ENCODE data around the gene F2RL2.
"Not testable (repeated sequence)": the region's sequence is repeated elsewhere in the genome, so short reads cannot be mapped to it uniquely, and the experiment has no call there.

Gene F2RL2

GRCh38 chr5:76607353-76607871 is 15.8 kb downstream of the F2RL2 start:
- no peaks in the 10 kb centered on the region for H3K9me3 ChIP-seq
- no peak overlapping the region for H3K9ac ChIP-seq
- TF ChIP-seq Cebpa-rat (IDR thresholded peaks at IDR 0.05), result no peak
- no peak overlapping the region for H3K4me2 ChIP-seq
- no peak overlapping the region for H3K27ac ChIP-seq
- peaks cover 67% of the 10 kb centered on the region for H3K36me3 ChIP-seq
- no peaks in the 10 kb centered on the region for H4K20me1 ChIP-seq
- H3K4me1 ChIP-seq, result peaks cover 19% of the 10 kb centered on the region
- no peaks in the 10 kb centered on the region for H3K27me3 ChIP-seq
- no peak overlapping the region for H3K4me3 ChIP-seq

- H3K27ac ChIP-seq, result no peak overlapping the region
- no peak overlapping the region for H3K4me3 ChIP-seq
- H3K27me3 ChIP-seq, result no peaks in the 10 kb centered on the region
- H3K4me2 ChIP-seq, result no peak overlapping the region
- H3K9me3 ChIP-seq, result no peaks in the 10 kb centered on the region
- H3K9ac ChIP-seq, result no peak overlapping the region
- peaks cover 67% of the 10 kb centered on the region for H3K36me3 ChIP-seq
- H4K20me1 ChIP-seq, result no peaks in the 10 kb centered on the region
- no peak for TF ChIP-seq Cebpa-rat (IDR thresholded peaks at IDR 0.05)
- peaks cover 19% of the 10 kb centered on the region for H3K4me1 ChIP-seq
These were observed 16.5 kb downstream of the F2RL2 start for GRCh38 chr5:76606701-76607100.

- H3K4me2 ChIP-seq, result no peak overlapping the region
- H3K27ac ChIP-seq, result no peak overlapping the region
- no peak for TF ChIP-seq Cebpa-rat (IDR thresholded peaks at IDR 0.05)
- H3K9me3 ChIP-seq, result no peaks in the 10 kb centered on the region
- peaks cover 19% of the 10 kb centered on the region for H3K4me1 ChIP-seq
- no peaks in the 10 kb centered on the region for H3K27me3 ChIP-seq
- no peak overlapping the region for H3K9ac ChIP-seq
- no peaks in the 10 kb centered on the region for H4K20me1 ChIP-seq
- H3K4me3 ChIP-seq, result no peak overlapping the region
- peaks cover 74% of the 10 kb centered on the region for H3K36me3 ChIP-seq
These were observed 18.4 kb downstream of the F2RL2 start for GRCh38 chr5:76604838-76605237.

- H3K9me3 ChIP-seq, H3K4me3 ChIP-seq, H3K4me2 ChIP-seq, H3K9ac ChIP-seq, H3K27ac ChIP-seq, H4K20me1 ChIP-seq, H3K27me3 ChIP-seq: not testable (repeated sequence)
- Histone ChIP-seq H3K4me1 (peaks cover 18% of the 10 kb centered on the region), H3K36me3 (peaks cover 78% of the 10 kb centered on the region)
These were observed 19.2 kb downstream of the F2RL2 start for GRCh38 chr5:76603991-76604390.

- H3K4me3 ChIP-seq, result no peak overlapping the region
- no peak overlapping the region for H3K27ac ChIP-seq
- no peaks in the 10 kb centered on the region for H4K20me1 ChIP-seq
- no peaks in the 10 kb centered on the region for H3K9me3 ChIP-seq
- no peak overlapping the region for H3K4me2 ChIP-seq
- H3K4me1 ChIP-seq, result peaks cover 10% of the 10 kb centered on the region
- H3K36me3 ChIP-seq, result peaks cover 81% of the 10 kb centered on the region
- H3K27me3 ChIP-seq, result no peaks in the 10 kb centered on the region
- H3K9ac ChIP-seq, result no peak overlapping the region
- TF ChIP-seq Cebpa-rat (IDR thresholded peaks at IDR 0.05), result no peak
These were observed 21.0 kb downstream of the F2RL2 start for GRCh38 chr5:76602094-76602726.

- Histone ChIP-seq H4K20me1 (no peaks in the 10 kb centered on the region), H3K36me3 (peaks cover 82% of the 10 kb centered on the region), H3K27ac (no peak overlapping the region)
These were observed 21.7 kb downstream of the F2RL2 start for GRCh38 chr5:76601470-76601869.

GRCh38 chr5:76600716-76601115 is 22.5 kb downstream of the F2RL2 start:
- peaks cover 10% of the 10 kb centered on the region for H3K4me1 ChIP-seq
- H3K9me3 ChIP-seq, result no peaks in the 10 kb centered on the region
- H3K27ac ChIP-seq, result no peak overlapping the region
- H3K36me3 ChIP-seq, result peaks cover 80% of the 10 kb centered on the region
- TF ChIP-seq Cebpa-rat (IDR thresholded peaks at IDR 0.05), result no peak
- H3K9ac ChIP-seq, result no peak overlapping the region
- no peaks in the 10 kb centered on the region for H4K20me1 ChIP-seq
- no peak overlapping the region for H3K4me3 ChIP-seq
- H3K4me2 ChIP-seq, result no peak overlapping the region
- no peaks in the 10 kb centered on the region for H3K27me3 ChIP-seq

More at GRCh38 chr5:76601470-76601869, 21.7 kb downstream of the F2RL2 start:
- TF ChIP-seq Cebpa-rat (IDR thresholded peaks at IDR 0.05), result no peak
- Histone ChIP-seq H3K9me3 (no peaks in the 10 kb centered on the region), H3K4me1 (peaks cover 10% of the 10 kb centered on the region), H3K4me3 (no peak overlapping the region), H3K27me3 (no peaks in the 10 kb centered on the region), H3K4me2 (no peak overlapping the region), H3K9ac (no peak overlapping the region)

GRCh38 chr5:76598531-76598930 is 24.7 kb downstream of the F2RL2 start:
- H4K20me1 ChIP-seq, result no peaks in the 10 kb centered on the region
- no peaks in the 10 kb centered on the region for H3K9me3 ChIP-seq
- H3K9ac ChIP-seq, result no peak overlapping the region
- peaks cover 75% of the 10 kb centered on the region for H3K36me3 ChIP-seq
- no peak for TF ChIP-seq Cebpa-rat (IDR thresholded peaks at IDR 0.05)
- no peak overlapping the region for H3K4me2 ChIP-seq
- no peaks in the 10 kb centered on the region for H3K27me3 ChIP-seq
- no peak overlapping the region for H3K27ac ChIP-seq
- peaks cover 10% of the 10 kb centered on the region for H3K4me1 ChIP-seq
- H3K4me3 ChIP-seq, result no peak overlapping the region

- no peak overlapping the region for H3K4me2 ChIP-seq
- H3K36me3 ChIP-seq, result peaks cover 74% of the 10 kb centered on the region
- H3K9me3 ChIP-seq, result no peaks in the 10 kb centered on the region
- TF ChIP-seq Cebpa-rat (IDR thresholded peaks at IDR 0.05), result no peak
- no peaks in the 10 kb centered on the region for H3K27me3 ChIP-seq
- H3K4me1 ChIP-seq, result no peaks in the 10 kb centered on the region
- H3K27ac ChIP-seq, result no peak overlapping the region
- H4K20me1 ChIP-seq, result no peaks in the 10 kb centered on the region
- H3K4me3 ChIP-seq, result no peak overlapping the region
- H3K9ac ChIP-seq, result no peak overlapping the region
These were observed 27.3 kb downstream of the F2RL2 start for GRCh38 chr5:76595755-76596481.

- Histone ChIP-seq H3K9ac (no peak overlapping the region), H3K4me1 (no peaks in the 10 kb centered on the region), H3K27me3 (no peaks in the 10 kb centered on the region), H3K9me3 (no peaks in the 10 kb centered on the region), H4K20me1 (no peaks in the 10 kb centered on the region), H3K4me2 (no peak overlapping the region), H3K27ac (no peak overlapping the region), H3K36me3 (peaks cover 80% of the 10 kb centered on the region), H3K4me3 (no peak overlapping the region)
- no peak for TF ChIP-seq Cebpa-rat (IDR thresholded peaks at IDR 0.05)
These were observed 29.1 kb downstream of the F2RL2 start for GRCh38 chr5:76594107-76594506.

Measured in BLaER1 (cell line).